Subcutaneous preadipocyte (primary cell): ENCODE measurements around the gene OR52M1. TPM values are rescaled to one million over a fixed set of nuclear protein-coding genes. Genes with fewer than 3 reads are reported as not detected.

Experiments used
- total RNA-seq: library from RNA; depleted of rRNA; stranded (reverse); fragments of >200 nt; gene quantifications from 2 replicates; pipeline ENCODE4 v1.2.3, GENCODE V29; 2012

OR52M1 gene
- total RNA-seq = not detected in 2 replicates

GRCh38 chr11:4544891-4545290 lies at the start of gene OR52M1:
TSS of gene OR52M1 (plus strand) at chr11:4545191. CDS start at chr11:4545191, 0 bp downstream.

GRCh38 chr11:4581443-4581842 lies 36.5 kb downstream of the OR52M1 start, which contains the start of gene OR52I2:
TSS of gene OR52I2 (plus strand) at chr11:4581743.

GRCh38 chr11:4593739-4594138 lies 48.7 kb downstream of the OR52M1 start, which contains the start of gene OR52I1:
TSS of gene OR52I1 (plus strand) at chr11:4594039. CDS start at chr11:4594039, 0 bp downstream.

Other genes with a start within 250 kb of the OR52M1 start
- gene OR52B4, start 176.8 kb upstream of the OR52M1 start, total RNA-seq = not detected in 2 replicates
- gene TRIM21, start 151.5 kb upstream of the OR52M1 start, total RNA-seq = 10.3 and 10.9 TPM in 2 replicates
- gene OR52K2, start 95.9 kb upstream of the OR52M1 start, total RNA-seq = not detected in 2 replicates
- not detected in 2 replicates for gene OR52K1, start 62.5 kb upstream of the OR52M1 start, total RNA-seq
- not detected in 2 replicates for gene OR52I2, start 36.6 kb downstream of the OR52M1 start, total RNA-seq
- not detected in 2 replicates for gene OR52I1, start 48.8 kb downstream of the OR52M1 start, total RNA-seq
- 7.0 and 8.0 TPM in 2 replicates for gene TRIM68, start 63.0 kb downstream of the OR52M1 start, total RNA-seq
- not detected in 2 replicates for gene OR51D1, start 92.3 kb downstream of the OR52M1 start, total RNA-seq
- gene OR51E1, start 98.8 kb downstream of the OR52M1 start, total RNA-seq = not detected in 2 replicates
- gene OR51E2, start 152.7 kb downstream of the OR52M1 start, total RNA-seq = not detected in 2 replicates
- gene MMP26, start 159.6 kb downstream of the OR52M1 start, total RNA-seq = not detected in 2 replicates
- gene OR51F1, start 224.7 kb downstream of the OR52M1 start, total RNA-seq = not detected in 2 replicates